ENCODE data around the gene SNX7. TPM values are rescaled to one million over a fixed set of nuclear protein-coding genes. Genes with fewer than 3 reads are reported as not detected.

SNX7 gene
- polyA plus RNA-seq, 1 of the 3 experiments (the other 2 are of a cell fraction): 16.0 TPM

DNA sequence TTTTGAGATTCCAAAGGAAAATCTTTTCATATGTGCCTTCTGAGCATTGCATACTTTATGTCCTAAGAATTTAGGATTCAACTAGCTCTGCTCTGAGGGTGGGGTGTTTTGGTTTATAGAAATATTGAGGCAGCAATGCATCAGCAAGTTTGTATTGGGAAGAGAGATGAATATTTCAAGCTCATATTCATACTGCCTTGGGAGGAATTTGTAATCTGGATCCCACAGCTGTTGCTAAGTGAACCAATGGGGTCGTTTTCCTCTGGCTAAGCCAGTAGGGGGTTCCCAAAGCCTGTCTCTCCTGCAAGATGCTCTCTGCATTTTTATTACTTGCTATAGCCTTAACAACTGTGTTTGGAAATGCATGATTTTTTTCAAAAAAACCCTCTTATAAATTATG, 130.6 kb downstream of the SNX7 start:
- Histone ChIP-seq H3K4me1 (ENCODE audit: control insufficient read depth in 1 of 2, insufficient read depth in 2 of 2, low read depth in 1 of 2, low read length in 1 of 2) (peaks cover 0 to 4% of the 10 kb centered on the region in 2 experiments; a peak in 2 of 4 replicates), H3K9me3 (no peaks in the 10 kb centered on the region), H3K27me3 (ENCODE audit: insufficient read depth) (no peaks in the 10 kb centered on the region), H4K20me1 (ENCODE audit: insufficient read depth) (no peaks in the 10 kb centered on the region), H3F3A (replicated peaks; ENCODE audit: insufficient read depth) (no peaks in the 10 kb centered on the region), H3K27ac (ENCODE audit: low read depth in 2 of 2, low read length in 1 of 2) (no peak overlapping the region), H2AFZ (ENCODE audit: low read depth) (no peak overlapping the region), H3K79me2 (ENCODE audit: insufficient read depth) (no peaks in the 10 kb centered on the region), H3K4me3 (ENCODE audit: low read depth in 2 of 2, low read length in 1 of 2) (no peak overlapping the region), H3K9me2 (no peaks in the 10 kb centered on the region), H3K36me3 (replicated peaks in 1 of 2; ENCODE audit: control insufficient read depth in 1 of 2, insufficient read depth in 2 of 2, low read length in 1 of 2) (no peaks in the 10 kb centered on the region), H3K4me2 (no peak overlapping the region), H3K9ac (no peak overlapping the region)
- CTCF ChIA-PET: interaction anchor here (0.7 to 4.8 kb wide), 11 partner anchors 12 to 915 kb away, joined by 3 to 35 read pairs (median 5); no protein-coding TSS in a partner anchor
- POLR2A ChIA-PET: interaction anchor here (1.0 kb wide), 1 partner anchor 213 kb away, joined by 3 read pairs; no protein-coding TSS in a partner anchor
- TF ChIP-seq, protein P1, sequence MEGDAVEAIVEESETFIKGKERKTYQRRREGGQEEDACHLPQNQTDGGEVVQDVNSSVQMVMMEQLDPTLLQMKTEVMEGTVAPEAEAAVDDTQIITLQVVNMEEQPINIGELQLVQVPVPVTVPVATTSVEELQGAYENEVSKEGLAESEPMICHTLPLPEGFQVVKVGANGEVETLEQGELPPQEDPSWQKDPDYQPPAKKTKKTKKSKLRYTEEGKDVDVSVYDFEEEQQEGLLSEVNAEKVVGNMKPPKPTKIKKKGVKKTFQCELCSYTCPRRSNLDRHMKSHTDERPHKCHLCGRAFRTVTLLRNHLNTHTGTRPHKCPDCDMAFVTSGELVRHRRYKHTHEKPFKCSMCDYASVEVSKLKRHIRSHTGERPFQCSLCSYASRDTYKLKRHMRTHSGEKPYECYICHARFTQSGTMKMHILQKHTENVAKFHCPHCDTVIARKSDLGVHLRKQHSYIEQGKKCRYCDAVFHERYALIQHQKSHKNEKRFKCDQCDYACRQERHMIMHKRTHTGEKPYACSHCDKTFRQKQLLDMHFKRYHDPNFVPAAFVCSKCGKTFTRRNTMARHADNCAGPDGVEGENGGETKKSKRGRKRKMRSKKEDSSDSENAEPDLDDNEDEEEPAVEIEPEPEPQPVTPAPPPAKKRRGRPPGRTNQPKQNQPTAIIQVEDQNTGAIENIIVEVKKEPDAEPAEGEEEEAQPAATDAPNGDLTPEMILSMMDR (IDR thresholded peaks at IDR 0.05): peak; percentile 13; the same call in 1 of the 2 replicates
- TF ChIP-seq RFX5 (IDR thresholded peaks at IDR 0.05; ENCODE audit: low read length) (0 out of 2 replicates have a peak, but pooled peaks have one; percentile 11), SMC3 (IDR thresholded peaks at IDR 0.05; ENCODE audit: low read depth, low read length) (peak; percentile 11; the same call in 1 of the 2 replicates), TCF12 (IDR thresholded peaks at IDR 0.05) (no peak), NRF1 (IDR thresholded peaks at IDR 0.05; ENCODE audit: low read depth, low read length) (no peak), FOSL2 (IDR thresholded peaks at IDR 0.05; ENCODE audit: borderline replicate concordance, low read depth) (no peak), RAD21 (IDR thresholded peaks at IDR 0.05; ENCODE audit: low read length) (peak; percentile 63)
- 27% methylated on average over 1 of the region's 1 CpG for WGBS (ENCODE audit: low lambda C conversion rate)
- DNase-seq: peak; percentile 24

- WGBS (ENCODE audit: low lambda C conversion rate): 59% methylated on average over 3 of the region's 3 CpGs
- CTCF ChIA-PET: interaction anchor here (0.6 to 4.8 kb wide), 20 partner anchors 13 to 917 kb away, joined by 3 to 35 read pairs (median 6); partner anchors contain the start of gene PLPPR5
- no peak for DNase-seq
Measured at GRCh38 chr1:98793136-98793535, 131.6 kb downstream of the SNX7 start.

More at GRCh38 chr1:98793136-98793535, 131.6 kb downstream of the SNX7 start:
- Histone ChIP-seq H2AFZ (ENCODE audit: low read depth) (no peak overlapping the region), H3K27me3 (ENCODE audit: insufficient read depth) (no peaks in the 10 kb centered on the region), H3K79me2 (ENCODE audit: insufficient read depth) (no peaks in the 10 kb centered on the region), H3F3A (replicated peaks; ENCODE audit: insufficient read depth) (no peaks in the 10 kb centered on the region), H3K4me1 (ENCODE audit: control insufficient read depth in 1 of 2, insufficient read depth in 2 of 2, low read depth in 1 of 2, low read length in 1 of 2) (peaks cover 0 to 4% of the 10 kb centered on the region in 2 experiments; a peak in 2 of 4 replicates), H3K4me2 (no peak overlapping the region), H3K9ac (no peak overlapping the region), H3K9me3 (no peaks in the 10 kb centered on the region), H3K4me3 (ENCODE audit: low read depth in 2 of 2, low read length in 1 of 2) (no peak overlapping the region), H4K20me1 (ENCODE audit: insufficient read depth) (no peaks in the 10 kb centered on the region), H3K36me3 (replicated peaks in 1 of 2; ENCODE audit: control insufficient read depth in 1 of 2, insufficient read depth in 2 of 2, low read length in 1 of 2) (no peaks in the 10 kb centered on the region), H3K27ac (ENCODE audit: low read depth in 2 of 2, low read length in 1 of 2) (no peak overlapping the region), H3K9me2 (no peaks in the 10 kb centered on the region)
- TF ChIP-seq JUND (IDR thresholded peaks at IDR 0.05) (no peak), GABPA (IDR thresholded peaks at IDR 0.05; ENCODE audit: low read depth) (no peak), MEF2A (IDR thresholded peaks at IDR 0.05; ENCODE audit: borderline replicate concordance, low read depth) (no peak), CHD2 (IDR thresholded peaks at IDR 0.05; ENCODE audit: low read length, partially characterized antibody) (no peak), GATA2 (CRISPR knock-in tag; IDR thresholded peaks at IDR 0.05) (no peak), SMC3 (IDR thresholded peaks at IDR 0.05; ENCODE audit: low read depth, low read length) (no peak), TAF1 (IDR thresholded peaks at IDR 0.05; ENCODE audit: borderline replicate concordance, low read depth, low read length) (no peak), USF2 (IDR thresholded peaks at IDR 0.05; ENCODE audit: borderline replicate concordance, low read depth, low read length) (no peak)
- TF ChIP-seq, protein P2, sequence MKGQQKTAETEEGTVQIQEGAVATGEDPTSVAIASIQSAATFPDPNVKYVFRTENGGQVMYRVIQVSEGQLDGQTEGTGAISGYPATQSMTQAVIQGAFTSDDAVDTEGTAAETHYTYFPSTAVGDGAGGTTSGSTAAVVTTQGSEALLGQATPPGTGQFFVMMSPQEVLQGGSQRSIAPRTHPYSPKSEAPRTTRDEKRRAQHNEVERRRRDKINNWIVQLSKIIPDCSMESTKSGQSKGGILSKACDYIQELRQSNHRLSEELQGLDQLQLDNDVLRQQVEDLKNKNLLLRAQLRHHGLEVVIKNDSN (IDR thresholded peaks at IDR 0.05; ENCODE audit: borderline replicate concordance, low read depth): no peak
- TF ChIP-seq, protein P3, sequence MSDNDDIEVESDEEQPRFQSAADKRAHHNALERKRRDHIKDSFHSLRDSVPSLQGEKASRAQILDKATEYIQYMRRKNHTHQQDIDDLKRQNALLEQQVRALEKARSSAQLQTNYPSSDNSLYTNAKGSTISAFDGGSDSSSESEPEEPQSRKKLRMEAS (IDR thresholded peaks at IDR 0.05; ENCODE audit: low read depth): no peak
- TF ChIP-seq, protein P1 (IDR thresholded peaks at IDR 0.05): no peak
- POLR2A ChIA-PET: no interaction called here
